ENCODE measurements around the gene TFCP2L1.

TFCP2L1 gene

DNA sequence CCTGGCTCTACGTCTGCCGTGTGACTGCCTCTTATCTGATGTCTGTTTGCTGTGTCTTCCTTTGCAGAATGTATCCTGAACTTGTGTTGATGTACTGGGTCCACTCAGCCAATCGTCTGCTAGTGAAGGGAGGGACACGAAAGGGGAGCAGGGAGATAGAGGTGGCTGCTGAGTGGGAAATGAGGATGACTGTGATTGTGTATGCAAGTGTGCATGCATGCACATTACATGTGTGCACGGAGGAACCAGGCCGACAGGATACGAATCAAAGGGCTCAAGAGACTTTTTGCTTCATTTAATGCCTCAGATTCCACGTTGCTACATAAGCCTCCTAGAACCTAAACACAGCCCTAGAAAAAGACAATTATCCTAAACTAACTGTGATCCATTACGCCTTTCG, 111.2 kb downstream of the TFCP2L1 start:
- Histone ChIP-seq H3K9me3 (ENCODE audit: control insufficient read depth, insufficient read depth, low read length) (no peaks in the 10 kb centered on the region), H3K27ac (ENCODE audit: low read length) (no peak overlapping the region), H3K27me3 (ENCODE audit: control insufficient read depth, insufficient read depth, low read length) (no peaks in the 10 kb centered on the region), H3K36me3 (ENCODE audit: control insufficient read depth, insufficient read depth, low read length) (no peaks in the 10 kb centered on the region), H3K4me3 (ENCODE audit: low read length) (no peak overlapping the region), H3K4me1 (ENCODE audit: control insufficient read depth, insufficient read depth, low read length) (no peaks in the 10 kb centered on the region)
- no CpG with 5 or more reads among the region's 10 CpGs for WGBS (ENCODE audit: insufficient coverage, insufficient read length)
- no peak for DNase-seq (ENCODE audit: low read depth, low spot score)

DNA sequence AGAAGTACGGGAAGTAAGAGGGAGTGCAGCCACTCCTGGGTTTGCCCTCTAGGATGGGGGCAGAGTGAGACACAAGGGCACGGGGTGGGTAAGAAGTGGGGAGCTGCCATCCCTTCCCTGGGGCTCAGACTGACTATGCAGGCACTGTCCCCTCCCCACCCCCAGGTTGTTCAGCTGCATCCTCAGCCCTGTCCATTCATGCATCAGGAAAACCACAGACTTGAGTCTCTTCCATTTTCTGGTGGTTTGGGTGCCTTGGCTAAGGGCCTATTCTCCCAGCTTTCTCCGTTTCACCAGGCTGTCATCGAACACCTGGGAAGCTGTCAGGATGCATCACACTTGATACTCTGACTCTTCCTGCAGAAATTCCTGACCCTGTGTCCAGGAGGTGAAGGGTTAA, 111.9 kb downstream of the TFCP2L1 start:
- H3K27ac ChIP-seq (ENCODE audit: low read length): no peak overlapping the region

DNA sequence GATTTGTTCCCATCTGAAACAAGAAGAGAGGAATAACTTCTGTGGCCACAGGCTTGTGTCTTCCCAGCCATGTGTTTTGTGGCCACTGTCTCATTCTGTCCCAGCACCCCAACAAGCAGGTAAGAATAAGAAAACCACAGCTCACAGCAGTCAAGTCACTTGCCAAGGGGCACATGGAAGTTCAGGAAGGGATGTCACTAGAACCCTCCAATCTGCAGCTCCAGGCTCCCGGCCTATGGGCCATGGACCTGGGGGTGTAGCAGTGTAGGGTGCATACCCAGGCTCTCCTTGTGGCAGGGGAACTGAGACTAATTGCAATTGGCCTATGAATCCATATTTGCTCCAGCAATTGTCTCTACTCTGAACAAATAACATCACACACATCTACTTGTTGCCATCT, 112.5 kb downstream of the TFCP2L1 start:
- no peak overlapping the region for H3K4me3 ChIP-seq (ENCODE audit: low read length)

More for the DNA sequence above, 111.9 kb downstream of the TFCP2L1 start:
- Histone ChIP-seq H3K4me3 (ENCODE audit: low read length) (no peak overlapping the region), H3K4me1 (ENCODE audit: control insufficient read depth, insufficient read depth, low read length) (no peaks in the 10 kb centered on the region), H3K36me3 (ENCODE audit: control insufficient read depth, insufficient read depth, low read length) (no peaks in the 10 kb centered on the region), H3K9me3 (ENCODE audit: control insufficient read depth, insufficient read depth, low read length) (no peaks in the 10 kb centered on the region), H3K27me3 (ENCODE audit: control insufficient read depth, insufficient read depth, low read length) (no peaks in the 10 kb centered on the region)
- WGBS (ENCODE audit: insufficient coverage, insufficient read length): no CpG with 5 or more reads among the region's 4 CpGs
- DNase-seq (ENCODE audit: low read depth, low spot score): no peak

DNA sequence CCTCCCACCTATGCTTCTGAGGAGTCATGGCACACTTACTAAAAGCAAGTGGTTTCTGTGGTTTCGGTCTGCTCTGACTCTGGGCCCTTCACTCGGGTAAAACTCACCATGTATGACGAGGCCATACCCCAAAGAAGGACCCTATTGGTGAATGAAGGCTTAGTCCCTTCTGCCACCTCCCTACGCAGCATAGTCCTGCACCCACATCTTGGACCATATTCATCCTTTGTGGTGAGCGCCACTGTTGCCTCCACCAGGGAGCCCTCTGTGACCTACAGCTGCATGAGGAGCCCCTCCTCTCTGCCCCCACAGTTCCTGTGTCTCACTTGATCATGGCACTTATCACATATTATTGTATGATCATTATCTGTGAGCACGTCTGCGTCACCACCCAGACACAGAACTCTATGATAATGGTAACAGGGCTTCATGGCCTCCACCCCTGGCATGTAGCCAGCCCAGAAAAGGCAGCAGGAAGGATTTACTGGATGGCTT, 113.3 kb downstream of the TFCP2L1 start:
- Histone ChIP-seq H3K4me3 (ENCODE audit: low read length) (no peak overlapping the region), H3K4me1 (ENCODE audit: control insufficient read depth, insufficient read depth, low read length) (no peaks in the 10 kb centered on the region), H3K27ac (ENCODE audit: low read length) (no peak overlapping the region), H3K9me3 (ENCODE audit: control insufficient read depth, insufficient read depth, low read length) (no peaks in the 10 kb centered on the region), H3K27me3 (ENCODE audit: control insufficient read depth, insufficient read depth, low read length) (no peaks in the 10 kb centered on the region), H3K36me3 (ENCODE audit: control insufficient read depth, insufficient read depth, low read length) (no peaks in the 10 kb centered on the region)
- WGBS (ENCODE audit: insufficient coverage, insufficient read length): no CpG with 5 or more reads among the region's 7 CpGs
- DNase-seq (ENCODE audit: low read depth, low spot score): no peak

More for the DNA sequence above, 112.5 kb downstream of the TFCP2L1 start:
- H3K9me3 ChIP-seq (ENCODE audit: control insufficient read depth, insufficient read depth, low read length): no peaks in the 10 kb centered on the region
- H3K36me3 ChIP-seq (ENCODE audit: control insufficient read depth, insufficient read depth, low read length): no peaks in the 10 kb centered on the region
- DNase-seq (ENCODE audit: low read depth, low spot score): no peak
- no CpG with 5 or more reads among the region's 1 CpG for WGBS (ENCODE audit: insufficient coverage, insufficient read length)
- H3K4me1 ChIP-seq (ENCODE audit: control insufficient read depth, insufficient read depth, low read length): no peaks in the 10 kb centered on the region
- no peak overlapping the region for H3K27ac ChIP-seq (ENCODE audit: low read length)
- H3K27me3 ChIP-seq (ENCODE audit: control insufficient read depth, insufficient read depth, low read length): no peaks in the 10 kb centered on the region

DNA sequence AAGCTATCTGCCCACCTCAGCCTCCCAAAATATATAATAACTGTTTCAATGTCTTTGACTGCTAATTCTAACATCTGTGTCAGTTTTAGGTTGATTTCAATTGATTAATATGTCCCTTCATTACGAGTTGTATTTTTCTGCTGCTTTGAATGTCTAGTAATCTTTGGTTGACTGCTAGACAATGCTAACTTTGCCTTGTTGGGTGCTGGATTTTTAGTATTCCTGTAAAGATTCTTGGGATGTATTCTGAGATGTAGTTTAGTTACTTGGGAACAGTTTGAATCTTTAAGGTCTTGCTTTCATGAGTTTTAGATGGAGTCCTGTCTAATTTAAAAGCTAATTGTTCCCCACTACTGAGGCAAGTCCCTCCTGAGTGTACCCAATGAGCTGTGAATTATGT, 114.4 kb downstream of the TFCP2L1 start:
- Histone ChIP-seq H3K4me1 (ENCODE audit: control insufficient read depth, insufficient read depth, low read length) (no peaks in the 10 kb centered on the region), H3K27me3 (ENCODE audit: control insufficient read depth, insufficient read depth, low read length) (no peaks in the 10 kb centered on the region), H3K9me3 (ENCODE audit: control insufficient read depth, insufficient read depth, low read length) (no peaks in the 10 kb centered on the region), H3K36me3 (ENCODE audit: control insufficient read depth, insufficient read depth, low read length) (no peaks in the 10 kb centered on the region), H3K4me3 (ENCODE audit: low read length) (no peak overlapping the region), H3K27ac (ENCODE audit: low read length) (no peak overlapping the region)
- WGBS (ENCODE audit: insufficient coverage, insufficient read length): no CpG with 5 or more reads among the region's 1 CpG
- DNase-seq (ENCODE audit: low read depth, low spot score): no peak

DNA sequence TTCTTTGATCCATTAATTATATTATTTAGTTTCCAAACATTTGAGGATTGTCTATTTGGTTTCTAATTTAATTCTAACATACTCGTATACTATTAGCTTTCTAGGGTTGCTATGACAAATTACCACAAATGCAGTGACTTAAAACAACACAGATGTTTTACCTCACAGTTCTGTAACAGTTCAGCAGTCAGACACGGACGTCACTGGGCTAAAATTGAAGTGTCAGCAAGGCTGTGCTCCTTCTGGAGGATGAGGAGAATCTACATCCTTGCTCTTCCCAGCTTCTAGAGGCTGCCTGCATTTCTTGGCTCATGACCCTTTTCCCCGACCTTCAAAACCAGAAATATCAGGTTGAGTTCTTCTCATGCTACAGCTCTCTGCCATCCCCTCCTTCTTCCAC, 117.6 kb downstream of the TFCP2L1 start:
- H3K9me3 ChIP-seq (ENCODE audit: control insufficient read depth, insufficient read depth, low read length): no peaks in the 10 kb centered on the region
- no peaks in the 10 kb centered on the region for H3K36me3 ChIP-seq (ENCODE audit: control insufficient read depth, insufficient read depth, low read length)
- no peaks in the 10 kb centered on the region for H3K4me1 ChIP-seq (ENCODE audit: control insufficient read depth, insufficient read depth, low read length)
- no peak overlapping the region for H3K27ac ChIP-seq (ENCODE audit: low read length)
- no peaks in the 10 kb centered on the region for H3K27me3 ChIP-seq (ENCODE audit: control insufficient read depth, insufficient read depth, low read length)
- no peak for DNase-seq (ENCODE audit: low read depth, low spot score)
- no peak overlapping the region for H3K4me3 ChIP-seq (ENCODE audit: low read length)
- WGBS (ENCODE audit: insufficient coverage, insufficient read length): no CpG with 5 or more reads among the region's 4 CpGs
